Mononuclear cell (primary cell): ENCODE results near the gene KLHL35. TPM values are rescaled to one million over a fixed set of nuclear protein-coding genes. Genes with fewer than 3 reads are reported as not detected.
A peak's percentile ranks its signal among the peaks of the same experiment; 100 is the strongest.

Source experiments
- H3K27me3 ChIP-seq: 2 replicates; pipeline ENCODE4 v1.6.0; 2011; ENCODE audit warnings: low read length, control low read depth; ENCODE audit not compliant: insufficient read depth
- H3K4me1 ChIP-seq: 2 replicates; pipeline ENCODE4 v1.5.1; 2011; ENCODE audit warnings: mild to moderate bottlenecking, low read length, control low read depth; ENCODE audit not compliant: insufficient read depth
- H3K4me3 ChIP-seq: 2 replicates; pipeline ENCODE4 v1.5.1; 2011; ENCODE audit warnings: mild to moderate bottlenecking, low read length, moderate library complexity
- H3K9me3 ChIP-seq: 2 replicates; pipeline ENCODE4 v1.5.1; 2011; ENCODE audit warnings: low read depth, mild to moderate bottlenecking, control low read depth, low read length
- total RNA-seq: library from RNA; depleted of rRNA; stranded (reverse); fragments of >200 nt; gene quantifications from one replicate; pipeline ENCODE4 v1.2.3, GENCODE V29; 2012

Gene KLHL35
- total RNA-seq, 1 donor: 0.52 TPM

GRCh38 chr11:75437966-75438659, 5.1 kb upstream of the KLHL35 start:
- Histone ChIP-seq H3K27me3 (no peaks in the 10 kb centered on the region), H3K4me3 (no peak overlapping the region), H3K4me1 (no peaks in the 10 kb centered on the region), H3K9me3 (no peaks in the 10 kb centered on the region)

- Histone ChIP-seq H3K4me1 (no peaks in the 10 kb centered on the region), H3K9me3 (no peaks in the 10 kb centered on the region), H3K4me3 (no peak overlapping the region), H3K27me3 (peaks cover 11% of the 10 kb centered on the region)
These were observed 3.8 kb upstream of the KLHL35 start for GRCh38 chr11:75436806-75437205.

- Histone ChIP-seq H3K9me3 (no peaks in the 10 kb centered on the region), H3K27me3 (peaks cover 24% of the 10 kb centered on the region), H3K4me3 (no peak overlapping the region), H3K4me1 (peaks cover 8% of the 10 kb centered on the region)
These were observed 2.5 kb upstream of the KLHL35 start for GRCh38 chr11:75435571-75435925.

GRCh38 chr11:75434886-75435570, 2.0 kb upstream of the KLHL35 start:
- Histone ChIP-seq H3K9me3 (no peaks in the 10 kb centered on the region), H3K4me1 (peaks cover 11% of the 10 kb centered on the region), H3K27me3 (peaks cover 25% of the 10 kb centered on the region), H3K4me3 (no peak overlapping the region)

- Histone ChIP-seq H3K9me3 (no peaks in the 10 kb centered on the region), H3K4me1 (peaks cover 17% of the 10 kb centered on the region)
These were observed 1.0 kb upstream of the KLHL35 start for GRCh38 chr11:75434051-75434450.

GRCh38 chr11:75433443-75433842, 440 bp upstream of the KLHL35 start:
- no peak overlapping the region for H3K4me3 ChIP-seq
- H3K4me1 ChIP-seq: peaks cover 17% of the 10 kb centered on the region
- H3K27me3 ChIP-seq: peaks cover 38% of the 10 kb centered on the region
- no peaks in the 10 kb centered on the region for H3K9me3 ChIP-seq

More at GRCh38 chr11:75434051-75434450, 1.0 kb upstream of the KLHL35 start:
- H3K27me3 ChIP-seq: peaks cover 32% of the 10 kb centered on the region
- H3K4me3 ChIP-seq: no peak overlapping the region

- Histone ChIP-seq H3K27me3 (peaks cover 47% of the 10 kb centered on the region), H3K9me3 (no peaks in the 10 kb centered on the region), H3K4me1 (peaks cover 17% of the 10 kb centered on the region), H3K4me3 (no peak overlapping the region)
These were observed 1.2 kb downstream of the KLHL35 start for GRCh38 chr11:75431533-75432525.

- no peak overlapping the region for H3K4me3 ChIP-seq
- peaks cover 47% of the 10 kb centered on the region for H3K27me3 ChIP-seq
- peaks cover 17% of the 10 kb centered on the region for H3K4me1 ChIP-seq
- no peaks in the 10 kb centered on the region for H3K9me3 ChIP-seq
These were observed 2.1 kb downstream of the KLHL35 start for GRCh38 chr11:75430714-75431532.

- Histone ChIP-seq H3K4me1 (peaks cover 17% of the 10 kb centered on the region), H3K27me3 (peaks cover 47% of the 10 kb centered on the region), H3K4me3 (peak overlapping the region; percentile 23), H3K9me3 (no peaks in the 10 kb centered on the region)
These were observed 2.9 kb downstream of the KLHL35 start for GRCh38 chr11:75429902-75430713.

GRCh38 chr11:75429641-75429901, 3.4 kb downstream of the KLHL35 start:
- Histone ChIP-seq H3K4me3 (no peak overlapping the region), H3K4me1 (peaks cover 17% of the 10 kb centered on the region), H3K9me3 (no peaks in the 10 kb centered on the region), H3K27me3 (peaks cover 47% of the 10 kb centered on the region)

- Histone ChIP-seq H3K4me3 (no peak overlapping the region), H3K27me3 (peaks cover 47% of the 10 kb centered on the region), H3K9me3 (no peaks in the 10 kb centered on the region), H3K4me1 (peaks cover 17% of the 10 kb centered on the region)
These were observed 3.9 kb downstream of the KLHL35 start for GRCh38 chr11:75428989-75429640.

- Histone ChIP-seq H3K9me3 (no peaks in the 10 kb centered on the region), H3K4me1 (peaks cover 17% of the 10 kb centered on the region), H3K27me3 (peaks cover 47% of the 10 kb centered on the region), H3K4me3 (no peak overlapping the region)
These were observed 4.7 kb downstream of the KLHL35 start for GRCh38 chr11:75428281-75428724.

GRCh38 chr11:75427181-75427580, 5.8 kb downstream of the KLHL35 start:
- Histone ChIP-seq H3K27me3 (peaks cover 40% of the 10 kb centered on the region), H3K4me3 (no peak overlapping the region), H3K9me3 (no peaks in the 10 kb centered on the region), H3K4me1 (peaks cover 17% of the 10 kb centered on the region)
